NCI-H524 (cell line): ENCODE measurements around the gene ARL6IP5.

ENCODE experiments used
- DNase-seq, 2 experiments: peaks; one replicate each; lab custom pipeline; 2025; lab: John Stamatoyannopoulos, UW

The ARL6IP5 gene

DNA sequence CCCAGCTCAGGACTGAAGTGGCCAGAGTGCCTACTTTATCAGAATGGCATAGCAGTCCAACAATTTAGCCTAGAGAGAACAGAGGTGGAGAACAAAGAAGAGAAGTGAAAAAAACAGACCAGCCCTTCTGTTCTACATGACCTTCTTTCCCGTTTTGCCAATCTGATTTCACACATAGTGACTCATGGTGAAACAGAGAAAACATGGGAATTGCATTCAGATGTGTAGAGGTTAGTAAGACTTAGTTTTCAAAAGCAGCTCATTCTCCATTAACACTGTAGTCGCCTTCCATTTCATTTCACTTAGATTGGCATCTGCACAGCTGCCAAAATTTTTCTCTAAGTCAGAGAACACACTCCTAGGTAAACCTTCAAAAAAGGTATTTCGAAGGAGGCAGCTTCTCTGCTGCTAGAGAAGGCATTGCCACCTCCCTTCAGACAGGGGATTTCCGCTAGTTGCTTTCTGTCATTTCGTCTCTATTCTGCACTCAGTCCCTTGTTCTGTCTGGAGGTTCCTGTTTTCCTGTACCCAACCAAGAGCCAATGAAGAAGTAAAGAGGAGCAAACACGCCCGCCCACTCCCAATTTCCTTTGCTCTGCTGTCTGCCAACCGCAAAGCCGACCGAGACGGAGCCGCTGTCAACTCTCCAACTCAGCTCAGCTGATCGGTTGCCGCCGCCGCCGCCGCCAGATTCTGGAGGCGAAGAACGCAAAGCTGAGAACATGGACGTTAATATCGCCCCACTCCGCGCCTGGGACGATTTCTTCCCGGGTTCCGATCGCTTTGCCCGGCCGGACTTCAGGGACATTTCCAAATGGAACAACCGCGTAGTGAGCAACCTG lies at the start of gene ARL6IP5:
ARL6IP5 (plus strand) TSS at position 612 of the 842 bp plus-strand sequence; CDS start at position 723, 111 bp downstream.
- DNase-seq, result peak; percentile 46 to 81

DNA sequence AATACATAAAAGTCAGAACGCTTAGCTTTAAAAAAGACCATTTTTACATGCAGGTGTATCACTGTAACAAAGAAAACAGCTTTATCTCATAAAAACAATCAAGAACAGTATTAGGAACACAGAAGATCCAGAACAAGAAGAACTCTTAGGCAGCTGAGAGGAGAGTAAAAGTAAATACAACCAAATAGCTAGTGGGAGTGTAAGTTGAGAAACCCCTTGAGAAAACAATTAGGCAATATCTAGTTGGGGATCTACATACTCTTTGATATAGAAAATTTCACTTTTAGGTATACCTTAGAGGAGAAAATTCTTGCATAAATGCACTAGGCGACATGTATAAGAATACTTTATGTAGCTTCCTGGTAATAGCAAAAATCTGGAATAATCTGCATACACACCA lies 40.1 kb upstream of the ARL6IP5 start:
- no peak for DNase-seq

DNA sequence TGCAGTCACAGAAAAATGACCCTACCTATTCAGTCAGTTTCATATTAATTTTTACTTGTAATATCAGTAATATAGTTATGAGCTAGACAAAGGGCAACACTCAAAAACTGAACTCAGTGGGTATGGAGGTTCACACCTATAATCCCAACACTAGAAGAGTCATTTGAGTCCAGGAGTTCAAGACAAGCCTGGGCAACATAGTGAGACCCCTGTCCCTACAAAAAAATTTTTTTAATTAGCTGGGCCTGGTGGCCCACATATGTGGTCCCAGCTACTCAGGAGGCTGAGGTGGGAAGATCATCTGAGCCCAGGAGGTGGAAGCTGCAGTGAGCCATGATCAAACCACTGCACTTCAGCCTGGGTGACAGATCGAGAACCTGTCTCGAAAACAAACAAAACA lies 35.7 kb upstream of the ARL6IP5 start:
- DNase-seq, result no peak

- DNase-seq, result no peak
Measured at GRCh38 chr3:69051756-69052471, 32.8 kb upstream of the ARL6IP5 start, which contains the start of gene TMF1. TSS of gene TMF1 (minus strand) at chr3:69052333. CDS start at chr3:69052086, 247 bp downstream.

DNA sequence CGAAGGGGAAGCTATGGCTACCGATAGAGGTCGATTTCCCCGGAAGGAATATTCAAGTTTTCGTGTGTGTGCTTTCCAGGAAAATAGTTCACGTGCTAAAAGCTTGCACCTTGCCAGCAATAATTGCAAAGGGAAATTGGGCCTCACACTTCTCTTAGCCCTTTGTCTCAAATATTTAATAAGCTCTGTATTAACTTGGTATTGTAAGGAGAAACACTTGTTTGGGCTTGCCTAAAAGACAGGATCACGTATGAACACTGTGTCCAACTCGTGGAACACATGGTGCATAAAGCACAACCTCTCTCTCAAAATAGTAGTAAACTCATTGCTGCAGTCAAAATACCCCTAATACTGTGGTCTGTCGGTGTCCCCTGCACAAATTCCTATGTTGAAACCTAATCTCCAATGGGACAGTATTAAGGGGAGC lies 32.3 kb upstream of the ARL6IP5 start:
- DNase-seq, result no peak

- no peak for DNase-seq
Measured at GRCh38 chr3:69058180-69058946, 26.4 kb upstream of the ARL6IP5 start.

DNA sequence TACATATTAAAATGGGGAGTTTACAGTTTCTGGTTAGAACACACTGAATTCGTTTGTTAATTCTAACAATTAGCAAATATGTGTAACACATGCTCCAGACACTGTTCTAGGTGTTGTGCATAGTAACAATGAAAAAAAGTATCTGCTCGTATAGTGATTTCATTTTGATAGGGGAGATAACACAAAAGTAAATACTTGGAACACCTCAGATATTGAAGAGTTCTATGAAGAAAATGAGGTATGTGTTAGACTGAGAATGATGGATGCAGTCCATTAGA lies 25.9 kb upstream of the ARL6IP5 start:
- DNase-seq, result no peak

GRCh38 chr3:69059688-69060087 lies 25.0 kb upstream of the ARL6IP5 start:
- DNase-seq, result no peak

DNA sequence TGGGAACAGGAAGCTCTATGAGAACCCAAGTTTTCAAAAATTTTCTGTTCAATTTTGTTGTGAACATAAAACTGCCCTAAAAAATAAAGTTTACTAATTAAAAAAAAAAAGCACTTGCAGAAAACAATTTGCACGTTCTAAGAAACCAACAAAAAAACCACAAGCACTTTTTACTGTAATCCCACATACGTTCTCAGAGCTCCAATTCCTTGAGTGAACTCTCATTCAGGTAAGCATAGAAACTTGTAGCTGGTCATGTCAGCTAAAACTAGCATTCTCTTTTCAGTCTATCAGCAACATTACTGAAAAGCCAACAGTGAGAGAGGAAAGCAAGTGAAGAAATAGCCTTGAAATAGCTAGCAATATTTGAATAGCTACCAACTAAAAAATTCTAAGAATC lies 21.1 kb upstream of the ARL6IP5 start:
- DNase-seq, result no peak

- DNase-seq, result no peak
Measured at GRCh38 chr3:69065318-69065964, 19.3 kb upstream of the ARL6IP5 start.

DNA sequence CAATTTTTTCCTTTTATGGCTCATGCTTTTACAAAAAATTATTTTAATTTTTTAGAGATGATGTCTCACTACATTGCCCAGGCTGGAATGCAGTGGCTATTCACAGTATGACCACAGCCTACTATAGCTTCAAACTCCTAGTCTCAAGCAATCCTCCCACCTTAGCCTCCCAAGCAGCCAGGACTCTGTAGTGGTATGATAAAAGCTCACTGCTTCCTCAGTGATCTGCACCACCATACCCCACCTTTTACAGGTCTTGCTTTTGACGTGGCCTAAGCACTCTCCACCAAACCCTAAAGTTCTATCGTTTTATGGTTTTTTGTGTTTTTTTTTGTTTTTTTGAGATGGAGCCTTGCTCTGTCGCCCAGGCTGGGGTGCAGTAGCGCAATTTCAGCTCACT lies 18.6 kb upstream of the ARL6IP5 start:
- no peak for DNase-seq

DNA sequence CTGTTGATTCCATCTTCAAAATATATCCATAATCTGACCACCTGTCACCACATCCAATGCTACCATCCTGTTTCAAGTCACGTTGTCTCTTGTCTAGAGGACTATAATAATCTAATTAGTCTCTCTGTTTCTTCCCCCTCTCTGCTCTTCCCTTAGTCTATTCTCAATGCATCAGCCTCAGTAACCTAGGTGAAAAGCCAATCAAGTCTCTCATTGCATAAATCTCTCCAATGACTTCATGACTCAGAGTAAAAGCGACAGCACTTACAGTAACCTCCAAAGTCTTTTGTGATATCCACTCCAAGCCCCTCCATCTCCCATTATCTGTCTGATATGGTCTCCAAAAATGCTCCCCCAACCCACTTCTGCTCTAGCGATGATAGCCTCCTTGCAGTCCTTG lies 11.8 kb upstream of the ARL6IP5 start:
- peak; percentile 60 to 91 for DNase-seq

DNA sequence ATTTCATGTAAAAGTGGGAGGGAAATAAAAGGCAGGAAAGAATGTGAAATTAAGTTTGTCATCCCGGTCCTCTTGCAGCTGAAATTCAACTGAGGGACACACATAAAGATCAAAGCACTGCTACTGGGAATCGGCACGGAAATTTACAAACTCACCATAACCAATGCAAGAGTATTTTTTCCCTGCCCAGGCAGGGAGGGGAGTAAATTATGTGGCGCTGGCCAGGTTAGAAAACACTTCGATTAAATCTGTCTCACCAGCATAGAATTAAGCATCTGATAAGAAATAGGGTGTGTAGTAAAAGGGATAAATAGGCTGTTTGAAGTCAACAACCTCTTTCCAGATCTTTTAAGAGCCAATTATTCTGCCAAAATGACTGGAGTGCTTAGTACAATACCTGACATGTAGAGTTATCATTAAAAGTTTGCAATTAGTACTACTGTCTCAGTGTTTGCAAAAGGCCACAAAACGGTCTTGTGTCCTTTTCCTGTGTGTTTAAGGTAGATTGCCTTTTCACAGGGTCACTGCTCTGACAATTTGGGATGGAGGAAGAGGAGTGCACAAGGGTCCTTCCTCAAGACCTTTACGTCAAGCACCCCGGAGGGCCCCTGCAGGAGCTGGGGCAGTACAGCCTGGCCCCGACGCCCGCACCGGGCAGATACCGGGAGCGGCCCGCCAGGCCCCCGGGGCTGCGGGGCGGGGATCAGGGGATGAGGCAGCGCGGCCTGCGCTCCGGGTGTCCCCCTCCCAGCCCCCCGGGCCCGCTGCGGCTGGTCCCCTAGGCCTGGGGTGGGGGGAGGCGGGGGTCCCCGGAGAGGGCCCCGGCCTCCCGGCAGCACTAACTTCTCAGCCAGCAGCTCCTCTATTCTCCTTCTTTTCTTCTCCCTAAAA lies 5.2 kb upstream of the ARL6IP5 start:
- DNase-seq, result peak in 1 of 2 experiments; percentile 4

DNA sequence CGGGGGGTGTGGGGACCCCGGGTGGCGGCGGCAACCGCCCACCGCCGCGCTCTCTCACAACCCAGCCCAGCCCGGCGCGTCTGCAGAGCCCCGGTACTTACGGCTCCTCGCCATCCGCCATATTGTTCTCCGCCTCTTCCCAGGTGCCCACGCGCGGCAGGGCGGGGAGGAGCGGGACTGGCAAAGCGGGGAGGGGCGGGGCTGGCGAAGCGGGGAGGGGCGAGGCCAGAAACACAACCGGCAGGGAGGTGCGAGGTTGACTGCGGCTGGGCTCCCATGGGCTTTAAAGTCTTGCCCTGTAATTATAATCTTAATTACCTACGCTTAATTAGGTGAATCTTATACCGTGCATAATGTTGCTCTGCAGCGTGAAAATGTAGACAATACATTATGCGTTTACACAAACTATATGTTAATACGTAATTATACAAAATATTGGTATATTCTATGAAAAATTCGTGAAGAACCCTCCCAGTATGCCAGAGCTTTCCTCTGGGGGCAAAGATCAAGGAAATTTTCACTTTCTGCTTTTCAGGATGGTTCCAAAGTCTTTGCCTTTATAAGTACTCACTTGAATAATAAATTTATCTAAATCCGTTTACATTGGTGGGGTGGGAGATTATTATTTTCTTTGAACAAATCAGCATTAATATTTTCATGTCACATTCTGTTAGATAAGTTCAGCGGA lies 4.4 kb upstream of the ARL6IP5 start, which contains the start of gene UBA3:
UBA3 (minus strand) TSS at position 133 of the 688 bp plus-strand sequence; CDS start at position 121, 12 bp downstream.
- DNase-seq, result peak; percentile 57 to 80

- peak; percentile 74 to 86 for DNase-seq
Measured at GRCh38 chr3:69081583-69082262, 3.0 kb upstream of the ARL6IP5 start.

GRCh38 chr3:69082361-69082760 lies 2.4 kb upstream of the ARL6IP5 start:
- DNase-seq, result no peak

- peak in 1 of 2 experiments; percentile 3 for DNase-seq
Measured at GRCh38 chr3:69082805-69083204, 1.9 kb upstream of the ARL6IP5 start.

DNA sequence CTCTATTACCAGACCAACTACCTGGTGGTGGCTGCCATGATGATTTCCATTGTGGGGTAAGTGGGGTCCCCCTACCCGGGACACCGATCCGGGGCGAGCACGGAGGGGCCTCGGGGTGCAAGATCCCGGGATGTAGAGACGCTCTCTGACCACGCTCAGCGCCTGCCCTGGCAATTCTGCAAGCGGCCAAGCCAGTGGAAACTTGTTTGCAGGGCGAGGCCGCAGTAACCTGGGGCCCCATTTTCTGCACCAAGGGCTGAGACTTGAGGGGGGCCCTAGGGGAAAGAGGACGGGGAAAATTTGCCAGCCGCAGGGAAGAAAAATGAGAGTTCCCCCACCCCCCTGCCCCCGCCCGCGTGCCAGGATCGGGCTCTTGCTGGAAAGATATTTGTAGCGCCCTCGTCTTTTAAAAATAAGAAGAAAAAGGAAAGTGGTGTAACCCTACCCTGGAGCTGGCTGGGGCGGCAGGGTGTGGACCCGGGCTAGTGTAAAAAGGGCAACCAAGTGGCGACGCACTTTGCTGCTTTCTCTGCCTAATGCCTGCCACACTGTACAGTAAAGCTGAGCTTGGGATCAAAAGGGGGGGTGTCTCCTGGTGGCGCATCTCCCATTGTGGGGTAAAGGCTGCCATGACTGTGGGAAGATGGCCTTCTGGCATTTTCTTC lies 563 bp downstream of the ARL6IP5 start:
- DNase-seq, result peak in 1 of 2 experiments; percentile 21
